HG03442 (cell line): ENCODE measurements around the gene MRGPRD.

Experiments
- ATAC-seq: cut with Tn5 transposase; IDR thresholded peaks from one replicate; pipeline ENCODE4 v1.9.1; 2021; ENCODE audit warnings: mild to moderate bottlenecking, moderate library complexity; ENCODE audit not compliant: unreplicated experiment

MRGPRD gene

DNA sequence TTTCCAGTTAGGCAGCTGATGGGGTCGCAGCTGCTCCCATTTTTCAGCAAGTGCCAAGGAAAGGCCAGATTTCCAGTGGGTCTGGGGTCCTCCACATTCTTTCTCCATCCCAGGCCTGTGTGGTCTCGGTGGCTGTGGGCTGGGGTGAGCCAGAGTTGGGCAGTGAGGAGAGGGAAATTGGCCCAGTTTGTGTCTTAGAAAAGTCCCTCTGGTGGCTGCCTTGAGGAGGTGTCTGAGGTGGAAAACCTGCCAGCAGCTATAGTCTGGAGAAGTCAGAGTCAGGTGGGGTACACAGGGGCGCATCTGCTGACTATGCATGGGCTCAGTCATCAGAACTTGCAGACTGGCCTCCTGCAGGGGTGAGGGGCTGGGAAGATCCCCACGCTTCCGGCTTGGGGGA lies 30.5 kb downstream of the MRGPRD start:
- ATAC-seq: no peak

DNA sequence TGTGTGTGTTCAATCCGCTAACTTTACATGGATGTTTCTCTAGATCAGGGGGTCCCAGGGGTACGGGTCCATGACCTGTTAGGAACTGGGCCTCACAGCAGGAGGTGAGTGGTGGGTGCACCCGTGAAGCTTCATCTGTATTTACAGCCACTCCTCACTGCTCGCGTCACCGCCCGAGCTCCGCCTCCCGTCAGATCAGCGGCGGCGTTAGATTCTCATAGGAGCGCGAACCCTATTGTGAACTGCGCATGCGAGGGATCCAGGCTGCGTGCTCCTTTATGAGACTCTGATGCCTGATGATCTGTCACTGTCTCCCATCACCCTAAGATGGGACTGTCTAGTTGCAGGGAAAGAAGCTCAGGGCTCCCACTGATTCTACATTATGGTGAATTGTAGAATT lies 31.9 kb downstream of the MRGPRD start:
- no peak for ATAC-seq

DNA sequence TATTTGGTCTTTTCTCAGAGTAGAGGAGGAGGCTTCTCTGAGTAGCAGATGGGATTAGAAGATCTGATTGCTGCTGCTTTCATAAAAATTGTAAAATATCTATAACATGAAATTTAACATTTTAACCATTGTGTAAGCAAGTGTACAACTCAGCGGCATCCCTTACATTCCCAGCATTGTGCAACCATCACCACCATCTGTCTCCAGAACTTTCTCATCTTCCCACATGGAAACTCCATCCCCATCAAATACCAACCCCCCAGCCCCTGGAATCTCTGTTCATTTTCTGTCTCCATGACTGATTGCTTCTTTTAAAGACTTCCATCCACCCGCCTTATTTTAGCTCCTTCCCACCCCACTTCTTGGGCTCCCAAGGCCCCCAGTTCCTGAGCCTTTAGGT lies 32.3 kb downstream of the MRGPRD start:
- no peak for ATAC-seq

DNA sequence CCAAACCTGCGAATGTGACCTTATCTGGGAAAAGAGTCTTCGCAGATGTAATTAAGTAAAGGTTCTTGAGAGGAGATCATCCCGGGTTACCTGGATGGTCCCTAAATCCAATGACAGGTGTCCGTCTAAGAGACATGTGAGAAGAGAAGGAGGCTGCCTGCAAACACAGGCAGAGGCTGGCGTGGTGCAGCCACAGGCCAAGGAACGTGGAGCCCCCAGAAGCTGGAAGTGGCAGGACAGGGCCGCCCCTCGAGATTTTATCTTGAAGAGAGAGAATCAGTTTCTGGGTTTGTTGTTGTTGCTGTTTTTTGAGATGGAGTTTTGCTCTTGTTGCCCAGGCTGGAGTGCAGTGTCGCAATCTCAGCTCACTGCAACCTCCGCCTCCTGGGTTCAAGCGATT lies 33.6 kb downstream of the MRGPRD start:
- no peak for ATAC-seq

DNA sequence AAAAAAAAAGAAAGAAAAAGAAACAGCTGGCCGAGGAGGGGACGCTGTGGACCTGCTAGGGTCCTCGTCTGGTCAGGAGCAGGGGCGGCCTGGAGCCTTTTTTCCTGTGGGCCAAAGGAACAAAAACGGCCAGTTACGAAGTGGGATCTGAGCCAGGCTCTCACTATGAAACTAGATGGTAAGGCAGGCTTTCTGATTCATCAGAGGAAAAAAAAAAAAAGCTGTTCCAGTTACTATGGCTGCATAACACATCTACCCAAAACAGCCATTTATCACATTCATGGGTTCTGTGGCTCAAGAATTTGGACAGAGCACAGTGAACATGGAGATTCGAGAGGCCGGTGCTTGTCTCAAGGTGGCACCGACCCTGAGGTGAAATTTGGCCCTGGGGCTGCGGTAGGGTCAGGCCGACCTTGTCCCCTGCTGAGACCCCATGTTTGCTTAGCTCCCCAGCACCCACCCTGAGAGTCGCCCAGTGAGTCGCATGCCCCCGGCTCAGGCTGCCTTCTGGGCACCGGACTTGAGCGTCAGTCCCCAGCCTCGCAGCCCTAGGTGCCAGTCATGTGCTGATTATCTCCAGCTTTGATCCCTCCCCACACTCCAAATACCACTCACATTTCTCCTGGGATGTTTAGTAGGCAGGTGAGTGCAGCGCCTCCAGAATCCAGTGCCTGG lies 34.2 kb downstream of the MRGPRD start:
- ATAC-seq: no peak

DNA sequence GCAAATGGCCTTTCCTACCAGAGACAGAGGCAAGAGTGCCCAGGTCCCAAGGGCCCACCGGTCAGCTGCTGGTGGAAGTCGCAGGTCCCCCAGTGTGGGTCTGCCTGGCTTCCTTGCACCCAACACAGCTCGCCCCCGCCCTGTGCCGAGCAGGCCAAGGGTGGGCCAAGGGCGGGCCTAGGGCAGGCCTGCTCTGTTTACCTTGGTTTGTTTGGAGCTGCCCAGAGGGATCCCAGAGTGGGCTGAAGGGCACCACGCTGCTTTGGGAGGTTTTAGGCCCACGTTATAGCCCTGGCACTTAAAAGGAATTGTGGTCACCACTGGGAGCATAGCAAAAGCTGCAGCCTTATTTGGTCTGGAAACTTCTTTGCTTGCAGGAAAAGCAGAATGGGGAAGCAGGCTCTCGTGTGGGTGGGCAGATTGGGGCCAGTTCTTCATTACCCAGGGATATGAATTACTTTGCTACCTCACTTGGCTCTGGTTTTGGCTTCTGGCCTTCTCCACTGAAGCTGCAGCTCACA lies 38.0 kb downstream of the MRGPRD start:
- no peak for ATAC-seq

DNA sequence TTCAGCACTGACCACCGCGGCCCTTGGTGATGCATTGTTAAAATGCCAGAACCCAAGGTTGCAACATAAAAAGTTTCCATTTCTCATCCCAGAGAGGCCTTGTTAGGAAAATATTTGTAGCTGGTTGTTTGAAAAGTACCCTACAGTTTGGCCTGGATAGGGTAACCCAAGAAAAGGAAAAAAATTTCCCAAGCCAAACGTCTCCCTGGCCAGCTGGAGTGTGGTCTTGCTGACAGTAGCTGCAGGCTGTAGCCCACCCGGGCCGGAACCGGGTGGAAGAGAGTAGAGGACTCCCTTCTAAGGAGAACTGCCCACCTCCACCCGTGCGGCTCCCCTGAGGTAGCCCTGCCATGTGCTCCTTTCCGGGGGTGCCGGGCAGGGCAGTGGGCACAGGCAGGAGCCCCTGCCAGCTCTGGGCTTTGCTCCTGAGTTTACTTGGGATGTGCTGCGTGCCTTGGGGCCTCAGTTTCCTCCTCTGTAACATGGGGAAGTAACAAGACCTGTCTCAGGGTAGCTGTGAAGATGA lies 38.6 kb downstream of the MRGPRD start:
- ATAC-seq: no peak

DNA sequence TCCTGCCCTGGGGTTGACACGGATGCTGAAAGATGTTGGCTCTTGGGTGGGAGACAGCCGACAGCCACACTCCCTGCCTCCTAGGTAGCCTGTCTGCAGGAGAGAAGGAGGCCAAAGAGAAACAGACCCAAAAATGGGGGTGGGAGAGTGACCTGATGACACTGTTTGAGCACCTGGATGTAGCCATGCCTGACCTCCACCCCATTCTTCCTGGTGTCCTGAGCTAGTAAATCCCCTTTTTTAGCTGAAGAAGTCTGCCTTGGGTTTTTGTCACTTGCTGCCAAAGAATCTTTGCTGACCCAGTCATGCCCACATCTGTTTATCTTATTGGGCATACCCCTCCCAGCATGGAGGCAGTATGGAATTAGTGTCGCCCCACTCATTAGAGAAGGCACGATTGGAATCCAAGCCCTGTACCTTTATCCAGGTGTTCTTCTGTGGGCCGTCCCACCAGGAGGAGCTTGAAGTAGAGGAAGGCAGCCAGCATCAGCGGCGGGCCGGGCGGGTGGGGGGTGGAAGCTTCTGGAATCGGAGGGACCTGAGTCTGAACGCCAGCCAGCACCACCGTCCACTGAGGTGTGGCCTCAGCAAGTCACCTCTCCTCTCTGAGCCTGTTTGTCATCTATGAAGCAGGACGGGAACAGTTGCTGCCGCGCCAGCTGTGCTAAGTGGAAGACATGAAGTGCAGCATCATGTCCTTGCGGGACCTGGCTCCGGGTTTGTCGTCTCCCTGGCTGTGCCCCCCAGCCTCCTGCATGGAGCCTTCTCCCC lies 39.3 kb downstream of the MRGPRD start:
- no peak for ATAC-seq

DNA sequence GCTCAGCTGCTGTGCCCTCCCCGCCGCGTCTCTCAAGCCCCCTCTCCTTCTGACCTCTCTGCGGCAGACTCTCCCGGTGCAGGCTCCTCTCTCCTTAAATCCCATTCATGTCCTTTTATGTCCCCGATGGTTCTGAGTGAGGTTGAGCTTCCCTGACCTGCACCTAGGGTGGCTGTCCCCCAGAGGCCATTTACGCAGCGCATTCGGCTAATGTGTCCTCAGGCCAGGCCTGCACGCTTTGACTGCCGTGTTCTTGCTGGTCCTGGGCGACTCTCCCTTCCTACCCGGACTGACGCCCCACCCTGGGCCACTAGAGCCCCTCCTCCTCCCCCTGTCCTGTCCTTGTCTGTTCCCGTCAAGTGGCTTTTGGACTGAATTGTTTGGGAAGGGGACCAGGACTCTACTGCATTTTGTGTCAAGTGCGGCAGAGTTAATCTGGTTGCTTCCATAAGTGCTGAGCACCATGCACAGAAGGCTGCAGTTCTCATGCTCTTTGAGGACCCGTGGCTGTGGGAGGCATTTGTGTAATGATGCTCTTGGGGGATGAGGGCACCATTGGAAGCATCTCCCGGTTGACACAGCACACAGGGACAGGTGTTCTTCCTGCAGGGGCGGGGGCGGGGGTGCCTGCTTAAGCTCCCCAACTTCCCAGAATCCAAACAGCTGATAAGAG lies 40.0 kb downstream of the MRGPRD start:
- no peak for ATAC-seq

DNA sequence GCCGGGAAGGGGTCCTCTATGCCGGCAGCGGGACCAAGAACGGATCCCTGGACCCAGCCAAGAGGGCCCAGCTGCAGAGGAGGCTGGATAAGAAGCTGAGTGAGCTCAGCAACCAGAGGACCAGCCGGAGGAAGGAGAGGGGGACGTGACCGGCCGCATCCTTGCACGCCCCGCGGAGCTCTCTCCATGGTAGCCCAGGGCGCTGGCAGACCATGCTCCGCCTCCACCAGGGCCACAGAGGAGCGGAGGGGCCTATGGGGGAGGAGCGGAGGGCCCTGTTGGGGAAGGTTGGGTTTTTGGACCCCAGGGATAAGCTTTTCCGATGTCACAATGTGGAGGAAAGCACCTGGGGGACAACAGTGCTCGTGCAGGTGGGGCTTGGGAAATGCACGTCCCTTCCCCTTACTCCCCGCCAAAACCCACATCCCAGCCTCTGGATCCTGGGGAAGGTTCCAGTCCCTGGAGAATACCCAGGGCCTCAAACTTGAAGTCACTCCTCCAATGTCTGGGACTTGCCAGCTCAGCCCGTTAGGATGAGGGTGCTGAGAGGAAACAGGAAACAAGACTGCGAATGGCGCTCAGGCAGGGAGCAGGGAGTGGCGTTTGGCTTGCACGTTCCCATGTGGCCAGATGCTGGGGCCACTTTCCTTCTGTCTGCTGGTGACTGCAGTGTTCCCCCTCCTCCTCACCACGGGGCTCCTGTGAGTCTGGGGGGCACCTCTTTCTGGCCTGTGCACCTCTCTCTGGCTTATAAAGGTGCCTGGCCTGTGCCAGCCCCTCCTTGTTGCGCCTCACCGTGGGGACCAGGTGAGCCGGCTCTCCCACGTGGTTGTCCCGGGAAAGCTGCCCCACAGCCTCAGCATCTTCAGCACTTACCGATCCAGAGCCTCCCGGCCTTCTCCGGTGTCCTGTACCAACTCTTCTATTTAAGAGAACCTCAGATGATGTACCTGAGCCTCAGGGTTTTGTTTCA lies 40.9 kb downstream of the MRGPRD start:
- no peak for ATAC-seq

DNA sequence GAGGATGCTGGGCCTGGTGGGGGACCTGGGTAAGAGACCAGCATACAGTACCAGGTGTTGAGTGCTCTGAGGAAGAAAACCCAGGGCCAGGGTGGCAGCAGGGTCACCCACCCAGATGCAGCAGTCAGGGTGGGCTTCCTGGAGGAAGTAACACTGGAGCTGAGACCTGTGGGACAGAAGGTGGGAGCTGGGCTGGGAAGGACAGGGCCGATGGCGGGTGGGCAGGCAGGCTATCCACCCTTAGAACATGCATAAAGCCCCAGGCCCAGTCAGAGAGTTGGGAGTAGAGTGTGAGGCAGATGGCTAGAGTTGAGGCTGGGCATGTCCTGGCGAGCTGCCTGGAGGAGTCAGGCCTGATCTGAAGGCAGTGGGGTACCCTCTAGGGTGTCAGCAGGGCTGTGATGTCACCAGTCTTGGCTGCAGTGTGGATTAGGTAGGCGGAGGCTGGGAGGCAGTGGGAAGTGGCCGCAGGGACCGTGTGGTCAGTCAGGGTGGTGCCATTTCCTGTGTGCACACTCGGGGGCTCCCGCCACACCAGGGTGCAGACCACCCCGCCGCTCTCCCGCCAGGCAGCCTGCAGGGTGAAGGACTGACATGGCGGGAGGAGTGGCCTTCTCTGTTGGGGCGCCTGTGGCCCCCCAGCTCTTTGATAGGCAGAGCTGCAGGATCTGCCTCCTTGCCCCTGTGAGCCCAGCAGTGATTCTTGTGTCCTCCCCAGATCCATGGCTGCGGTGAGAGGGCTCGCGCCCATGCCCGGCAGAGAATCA lies 41.8 kb downstream of the MRGPRD start:
- ATAC-seq: no peak

DNA sequence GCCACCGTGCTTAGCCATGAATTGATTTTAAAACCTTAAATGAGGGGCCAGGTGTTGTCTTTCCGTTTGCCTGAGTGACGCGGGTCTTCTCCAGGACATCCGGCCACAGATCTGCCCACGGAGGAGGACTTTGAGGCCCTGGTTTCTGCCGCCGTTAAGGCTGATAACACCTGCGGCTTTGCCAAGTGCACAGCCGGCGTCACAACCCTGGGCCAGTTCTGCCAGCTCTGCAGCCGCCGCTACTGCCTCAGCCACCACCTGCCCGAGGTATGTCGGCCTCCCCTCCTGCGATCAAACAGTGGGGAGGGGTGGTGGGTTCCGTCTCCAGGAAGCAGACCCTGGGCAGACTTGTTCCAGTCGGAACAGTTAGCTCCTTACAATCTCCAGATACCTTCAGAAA lies 42.7 kb downstream of the MRGPRD start:
- ATAC-seq: no peak

DNA sequence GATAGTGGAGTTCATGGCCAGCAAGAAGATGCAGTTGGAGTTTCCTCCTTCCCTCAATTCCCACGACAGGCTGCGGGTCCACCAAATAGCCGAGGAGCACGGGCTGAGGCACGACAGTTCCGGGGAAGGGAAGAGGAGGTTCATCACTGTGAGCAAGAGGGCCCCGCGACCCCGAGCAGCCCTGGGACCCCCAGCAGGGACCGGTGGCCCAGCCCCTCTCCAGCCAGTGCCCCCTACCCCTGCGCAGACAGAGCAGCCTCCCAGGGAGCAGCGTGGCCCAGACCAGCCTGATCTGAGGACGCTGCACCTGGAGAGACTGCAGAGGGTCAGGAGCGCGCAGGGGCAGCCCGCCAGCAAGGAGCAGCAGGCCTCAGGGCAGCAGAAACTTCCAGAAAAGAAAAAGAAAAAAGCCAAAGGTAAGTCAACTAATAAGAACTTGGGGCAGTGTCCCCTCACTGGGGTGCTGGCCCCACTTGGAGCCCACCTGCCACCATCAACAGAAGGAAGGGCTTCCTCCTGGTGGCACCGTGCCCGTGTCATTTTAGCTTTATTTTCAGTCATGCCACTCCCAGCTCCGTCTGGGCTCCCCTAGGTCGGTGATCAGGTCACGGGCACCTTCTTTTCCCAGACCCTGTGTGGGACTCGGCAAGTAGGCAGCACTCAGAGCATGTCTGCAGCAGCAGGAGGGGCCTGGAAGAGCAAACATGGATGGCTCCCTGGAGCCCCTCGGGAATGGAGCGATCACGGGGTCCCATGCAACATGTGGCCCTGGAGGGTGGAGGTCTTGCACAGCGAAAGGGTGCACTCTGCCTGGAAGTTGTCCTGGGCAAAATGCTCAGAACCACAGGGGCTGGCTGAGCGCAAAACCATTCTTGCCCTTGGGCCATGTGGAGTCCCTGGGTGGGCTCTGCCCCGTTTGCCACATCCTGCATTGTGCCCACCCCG lies 43.8 kb downstream of the MRGPRD start:
- no peak for ATAC-seq

DNA sequence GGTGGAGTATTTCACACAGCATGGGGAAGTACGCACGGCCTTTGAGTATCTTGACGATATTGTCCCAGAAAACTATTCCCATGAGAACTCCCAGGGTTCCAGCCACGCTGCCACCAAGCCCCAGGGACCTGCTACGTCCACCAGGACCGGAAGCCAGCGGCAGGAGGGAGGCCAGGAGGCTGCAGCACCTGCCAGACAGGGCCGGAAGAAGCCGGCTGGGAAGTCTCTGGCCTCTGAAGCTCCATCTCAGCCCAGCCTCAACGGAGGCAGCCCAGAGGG lies 44.5 kb downstream of the MRGPRD start:
- no peak for ATAC-seq

DNA sequence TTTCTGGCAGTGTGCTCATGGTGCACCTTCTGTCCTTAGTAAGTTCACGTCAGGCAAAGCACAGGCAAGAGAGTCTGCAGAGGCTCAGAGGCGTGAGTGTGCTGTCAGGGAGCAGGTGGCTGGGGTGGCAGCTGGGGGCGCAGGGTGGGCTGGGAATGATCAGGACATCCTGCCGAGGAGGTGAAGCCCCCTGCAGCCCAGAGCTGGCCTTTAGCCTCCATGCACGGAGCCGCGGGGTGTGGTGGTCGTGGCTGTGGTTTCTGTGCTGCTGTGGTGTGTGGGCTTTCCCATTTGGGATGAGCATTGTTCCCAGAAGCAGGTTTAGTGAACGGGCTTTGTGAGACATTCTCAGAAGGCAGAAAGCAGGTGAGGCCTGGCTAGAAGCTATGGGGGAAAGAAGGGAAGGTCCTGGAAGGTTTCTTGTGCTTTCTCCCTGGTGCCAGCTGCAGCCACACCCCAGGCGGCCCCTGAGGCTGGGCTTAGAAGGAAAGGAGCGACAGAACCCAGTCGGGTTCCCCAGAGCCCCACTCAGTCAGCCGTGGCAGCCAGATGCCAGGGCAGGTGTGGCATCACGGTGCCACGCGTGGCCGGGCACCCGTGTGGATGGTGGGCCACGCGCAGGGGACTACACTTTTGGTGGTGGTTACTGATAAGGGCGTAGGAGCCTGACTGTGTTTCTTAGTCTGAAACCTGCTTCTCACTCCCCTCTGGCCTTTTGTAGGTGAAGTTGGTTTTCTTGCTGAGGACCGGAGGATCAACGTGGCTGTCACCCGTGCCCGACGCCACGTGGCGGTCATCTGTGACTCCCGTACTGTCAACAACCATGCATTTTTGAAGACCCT lies 45.0 kb downstream of the MRGPRD start:
- no peak for ATAC-seq

DNA sequence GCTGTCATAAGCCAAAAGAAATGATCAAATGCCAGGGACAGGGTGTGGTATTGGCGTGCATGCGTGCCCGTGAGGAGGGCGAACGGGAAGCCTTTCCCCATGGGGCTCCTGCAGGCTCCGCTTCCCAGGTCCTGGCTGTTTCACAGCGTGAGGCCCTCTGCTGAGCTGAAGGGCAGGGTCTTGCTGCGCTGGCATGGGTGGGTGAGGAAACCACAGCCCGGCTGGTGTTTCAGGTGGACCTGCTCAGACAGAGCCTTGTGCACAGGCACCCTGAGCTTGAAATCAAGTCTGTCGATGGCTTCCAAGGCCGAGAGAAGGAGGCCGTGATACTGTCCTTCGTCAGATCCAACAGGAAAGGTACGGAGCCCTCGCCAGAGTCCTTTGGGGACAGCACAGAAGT lies 45.7 kb downstream of the MRGPRD start:
- no peak for ATAC-seq

DNA sequence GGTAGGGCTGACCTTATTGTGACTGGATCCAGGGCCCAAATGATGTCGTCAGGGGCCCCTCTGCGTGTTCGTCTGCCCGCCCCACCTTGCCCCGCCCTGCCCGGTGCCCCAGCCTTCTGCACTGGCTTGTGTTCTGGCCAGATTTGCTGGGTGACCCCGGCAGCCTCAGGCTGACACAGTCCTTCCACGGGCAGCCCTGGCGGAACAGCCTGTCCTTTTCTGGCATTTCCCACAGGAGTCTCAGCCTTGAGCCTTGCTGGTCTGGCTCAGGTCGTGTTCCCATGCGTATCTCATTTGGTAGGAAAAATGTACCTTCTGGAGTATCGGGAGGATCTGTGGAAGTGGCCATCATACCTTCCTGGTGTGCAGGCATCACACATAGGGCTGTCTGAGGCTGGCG lies 46.1 kb downstream of the MRGPRD start:
- ATAC-seq: no peak

DNA sequence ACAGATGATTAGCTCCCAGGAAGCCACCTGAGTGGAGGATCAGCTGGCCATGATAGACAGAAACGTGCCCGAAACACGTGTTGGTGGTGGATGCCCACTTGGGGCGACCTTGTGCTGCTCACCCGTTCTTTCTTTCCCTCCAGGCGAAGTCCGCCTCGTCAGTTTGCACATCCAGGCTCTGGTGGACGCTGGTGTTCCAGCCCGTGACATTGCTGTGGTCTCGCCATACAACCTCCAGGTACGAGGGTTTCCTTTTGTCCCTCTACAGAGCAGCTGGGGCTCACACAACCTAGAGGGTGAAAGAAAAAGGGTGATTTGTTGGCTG lies 46.5 kb downstream of the MRGPRD start:
- no peak for ATAC-seq
